D341Med (cell line): Measurements from ENCODE around the gene ZNF512B.
"Not testable (repeated sequence)": the region's sequence is repeated elsewhere in the genome, so short reads cannot be mapped to it uniquely, and the experiment has no call there.

Experiments used
- DNase-seq: peaks from one replicate; pipeline ENCODE4 v3.0.0; 2012; ENCODE audit warnings: low spot score

Gene ZNF512B

GRCh38 chr20:63978319-63979228, 8.8 kb upstream of the ZNF512B start:
- peak; percentile 36 for DNase-seq

- DNase-seq, result peak; percentile 5
These were observed 8.1 kb upstream of the ZNF512B start for GRCh38 chr20:63977739-63978276.

GRCh38 chr20:63976980-63977738, 7.4 kb upstream of the ZNF512B start:
- peak; percentile 5 for DNase-seq

GRCh38 chr20:63976511-63976910, 6.8 kb upstream of the ZNF512B start:
- not testable (repeated sequence) for DNase-seq

GRCh38 chr20:63974402-63975200, 4.9 kb upstream of the ZNF512B start:
- no peak for DNase-seq

- DNase-seq, result peak; percentile 92
These were observed 4.1 kb upstream of the ZNF512B start for GRCh38 chr20:63973636-63974401.

GRCh38 chr20:63973160-63973479, 3.4 kb upstream of the ZNF512B start:
- DNase-seq, result no peak

GRCh38 chr20:63972312-63973159, 2.8 kb upstream of the ZNF512B start:
- DNase-seq, result peak; percentile 3

- DNase-seq, result not testable (repeated sequence)
These were observed 2.2 kb upstream of the ZNF512B start for GRCh38 chr20:63971960-63972311.

- no peak for DNase-seq
These were observed 1.1 kb upstream of the ZNF512B start for GRCh38 chr20:63970714-63971431.

GRCh38 chr20:63968928-63969760, 586 bp downstream of the ZNF512B start:
- peak; percentile 77 for DNase-seq

- DNase-seq, result no peak
These were observed 1.4 kb downstream of the ZNF512B start for GRCh38 chr20:63968136-63968927.

GRCh38 chr20:63967330-63968135, 2.2 kb downstream of the ZNF512B start:
- no peak for DNase-seq

GRCh38 chr20:63966944-63967322, 2.8 kb downstream of the ZNF512B start:
- DNase-seq, result no peak

- no peak for DNase-seq
These were observed 3.4 kb downstream of the ZNF512B start for GRCh38 chr20:63966172-63966943.

GRCh38 chr20:63964412-63964811, 5.3 kb downstream of the ZNF512B start:
- DNase-seq, result no peak
